Subcutaneous adipose tissue (tissue), 4 donors: ENCODE results near the gene DNAH9. TPM values are rescaled to one million over a fixed set of nuclear protein-coding genes. Genes with fewer than 3 reads are reported as not detected.

Source experiments
- total RNA-seq, 4 donors: library from RNA; depleted of rRNA; stranded (reverse); fragments of >200 nt; gene quantifications; one replicate each; pipeline ENCODE4 v1.1.0, GENCODE V29; 2016
- TF ChIP-seq, protein P1 (sequence below): fragments of 450-650 bp; IDR thresholded peaks from one replicate; pipeline ENCODE4 v1.5.1; 2016; ENCODE audit warnings: low read depth, mild to moderate bottlenecking, control low read depth, antibody characterized with exemption, moderate library complexity

DNAH9 gene
- total RNA-seq, 4 donors from 2014 or later, result 1.5 to 8.9 (median 4.1) TPM

DNA sequence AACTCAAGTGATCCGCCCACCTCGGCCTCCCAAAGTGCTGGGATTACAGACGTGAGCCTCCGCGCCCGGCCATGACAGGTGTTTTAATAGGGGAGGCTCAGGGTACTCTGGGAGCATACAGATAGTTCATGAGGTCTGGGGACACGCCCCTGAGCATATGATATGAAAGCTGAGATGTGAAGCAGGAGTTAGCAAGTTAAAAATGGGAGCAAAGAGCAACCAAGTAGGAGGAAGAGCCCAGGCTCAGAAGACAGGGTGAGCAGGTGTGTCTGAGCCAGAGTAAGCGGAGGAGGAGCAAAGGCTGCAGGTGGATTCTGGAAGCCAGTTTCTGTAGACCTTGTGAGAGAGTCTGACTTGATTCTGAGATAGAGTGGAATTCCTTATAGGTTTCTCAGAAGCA is 103.6 kb downstream of the DNAH9 start:
- TF ChIP-seq, protein P1, sequence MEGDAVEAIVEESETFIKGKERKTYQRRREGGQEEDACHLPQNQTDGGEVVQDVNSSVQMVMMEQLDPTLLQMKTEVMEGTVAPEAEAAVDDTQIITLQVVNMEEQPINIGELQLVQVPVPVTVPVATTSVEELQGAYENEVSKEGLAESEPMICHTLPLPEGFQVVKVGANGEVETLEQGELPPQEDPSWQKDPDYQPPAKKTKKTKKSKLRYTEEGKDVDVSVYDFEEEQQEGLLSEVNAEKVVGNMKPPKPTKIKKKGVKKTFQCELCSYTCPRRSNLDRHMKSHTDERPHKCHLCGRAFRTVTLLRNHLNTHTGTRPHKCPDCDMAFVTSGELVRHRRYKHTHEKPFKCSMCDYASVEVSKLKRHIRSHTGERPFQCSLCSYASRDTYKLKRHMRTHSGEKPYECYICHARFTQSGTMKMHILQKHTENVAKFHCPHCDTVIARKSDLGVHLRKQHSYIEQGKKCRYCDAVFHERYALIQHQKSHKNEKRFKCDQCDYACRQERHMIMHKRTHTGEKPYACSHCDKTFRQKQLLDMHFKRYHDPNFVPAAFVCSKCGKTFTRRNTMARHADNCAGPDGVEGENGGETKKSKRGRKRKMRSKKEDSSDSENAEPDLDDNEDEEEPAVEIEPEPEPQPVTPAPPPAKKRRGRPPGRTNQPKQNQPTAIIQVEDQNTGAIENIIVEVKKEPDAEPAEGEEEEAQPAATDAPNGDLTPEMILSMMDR, result no peak

DNA sequence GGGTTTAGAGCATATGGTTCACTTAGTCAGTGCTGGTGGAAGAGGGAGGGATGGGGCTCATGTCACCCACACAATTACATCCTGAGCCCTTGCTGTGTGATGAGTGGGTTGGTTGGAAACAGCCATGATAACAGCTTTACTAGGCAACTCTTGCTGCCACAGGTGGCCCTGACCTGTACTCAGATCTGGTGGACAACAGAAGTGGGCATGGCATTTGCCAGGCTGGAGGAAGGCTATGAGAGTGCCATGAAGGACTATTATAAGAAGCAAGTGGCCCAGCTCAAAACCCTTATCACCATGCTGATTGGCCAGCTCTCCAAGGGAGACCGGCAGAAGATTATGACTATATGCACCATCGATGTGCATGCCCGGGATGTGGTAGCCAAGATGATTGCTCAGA is 105.8 kb downstream of the DNAH9 start:
- TF ChIP-seq, protein P1, result no peak

DNA sequence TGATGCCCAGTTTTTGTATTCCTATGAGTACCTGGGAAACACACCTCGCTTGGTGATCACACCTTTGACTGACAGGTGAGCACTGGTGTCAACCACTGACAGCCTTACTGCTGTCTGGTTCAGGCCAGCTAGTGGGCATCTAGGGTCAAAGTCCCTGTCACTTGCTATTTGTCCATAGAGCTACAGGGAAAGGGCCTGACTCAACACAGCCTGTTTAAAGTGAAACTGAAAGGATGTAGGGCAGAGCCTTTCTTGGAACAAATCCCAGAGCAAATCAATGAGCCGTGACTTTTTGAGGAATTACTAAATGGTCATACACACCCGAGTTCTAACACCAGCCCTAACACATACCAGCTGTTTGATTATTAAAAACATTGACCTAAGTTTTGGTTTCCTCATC is 106.8 kb downstream of the DNAH9 start:
- TF ChIP-seq, protein P1, result no peak

DNA sequence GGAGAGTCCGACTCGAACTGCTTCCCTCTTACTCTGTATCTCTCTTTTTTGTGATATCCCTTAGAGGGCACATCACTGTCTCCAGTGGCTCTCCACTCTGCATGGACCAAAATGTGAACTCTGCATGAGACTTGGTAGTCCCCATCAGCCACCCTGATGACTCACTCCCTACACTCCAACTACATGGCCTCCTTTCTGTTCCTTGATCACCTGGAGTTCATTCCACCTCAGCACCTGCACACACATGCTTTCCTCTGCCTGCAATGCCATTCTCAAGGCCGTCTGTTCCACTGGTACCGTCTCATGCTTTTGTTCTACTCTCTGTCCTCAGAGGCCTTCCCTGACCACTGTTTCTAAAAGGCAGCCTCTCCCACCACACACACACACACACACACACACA is 109.3 kb downstream of the DNAH9 start:
- TF ChIP-seq, protein P1, result no peak

DNA sequence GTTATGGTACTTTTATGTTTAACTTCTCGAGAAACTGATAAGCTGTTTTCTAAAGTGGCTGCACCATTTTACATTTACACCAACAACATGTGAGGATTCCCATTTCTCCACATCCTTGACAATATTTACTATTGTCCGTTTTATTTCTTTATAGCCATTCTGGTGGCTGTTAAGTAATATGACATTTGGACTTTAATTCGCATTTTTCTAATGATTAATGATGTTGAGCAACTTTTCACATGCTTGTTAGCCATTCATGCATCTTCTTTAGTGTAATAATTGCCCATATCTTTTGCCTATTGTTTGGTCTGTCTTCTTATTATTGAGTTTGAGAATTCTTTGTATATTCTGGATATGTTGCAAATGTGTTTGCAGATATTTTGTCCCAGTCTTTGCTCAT is 114.2 kb downstream of the DNAH9 start:
- TF ChIP-seq, protein P1, result no peak

DNA sequence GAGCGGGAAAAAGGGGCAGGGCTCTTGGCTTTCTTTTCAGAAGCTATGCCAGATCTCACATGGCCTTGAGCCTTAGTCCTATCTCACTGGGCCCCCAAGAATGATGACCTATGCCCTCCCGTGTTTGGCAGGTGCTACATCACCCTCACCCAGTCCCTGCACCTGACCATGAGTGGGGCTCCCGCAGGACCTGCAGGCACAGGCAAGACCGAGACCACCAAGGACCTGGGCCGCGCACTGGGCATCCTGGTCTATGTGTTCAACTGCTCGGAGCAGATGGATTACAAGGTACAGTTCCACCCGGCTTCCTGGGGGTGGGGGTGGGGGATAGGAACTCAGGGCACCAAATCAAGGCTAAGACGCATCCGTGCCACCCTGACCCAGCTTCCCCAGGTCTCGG is 120.9 kb downstream of the DNAH9 start:
- TF ChIP-seq, protein P1, result no peak

DNA sequence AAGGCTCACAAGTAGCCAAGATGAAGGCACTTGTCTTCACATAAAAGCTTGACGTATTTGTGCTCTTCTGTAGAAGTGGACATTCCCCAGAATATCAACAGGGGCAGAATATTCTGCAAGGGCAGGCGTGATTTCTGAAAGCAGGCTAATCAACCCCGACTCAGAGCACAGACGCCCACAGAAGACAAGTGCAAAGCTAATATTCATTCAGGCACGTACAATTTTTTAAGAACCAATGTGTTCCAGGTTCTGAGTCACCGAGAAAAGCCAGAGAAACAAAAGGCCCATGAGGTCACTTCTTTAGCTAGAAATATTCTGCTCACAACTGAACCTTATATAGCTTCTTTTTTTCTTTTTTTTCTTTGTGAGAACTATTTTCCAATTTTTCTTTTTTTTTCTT is 121.6 kb downstream of the DNAH9 start:
- TF ChIP-seq, protein P1, result no peak
